Measurements from ENCODE around the gene ARL4A. TPM values are rescaled to one million over a fixed set of nuclear protein-coding genes. Genes with fewer than 3 reads are reported as not detected.

ARL4A gene
- total RNA-seq, 1 donor: 129 TPM

Other genes starting within 250 kb of the ARL4A start
- gene SCIN, start 116.9 kb upstream of the ARL4A start, total RNA-seq: 0.21 TPM

Measured in mononuclear cell (primary cell).